HG02981 (cell line): ENCODE results near the gene BICC1.

Source experiments
- ATAC-seq: cut with Tn5 transposase; IDR thresholded peaks from one replicate; pipeline ENCODE4 v1.9.1; 2021; ENCODE audit warnings: mild to moderate bottlenecking, moderate library complexity; ENCODE audit not compliant: unreplicated experiment

BICC1 gene

GRCh38 chr10:58698777-58699356, 186.2 kb downstream of the BICC1 start:
- ATAC-seq = no peak

- no peak for ATAC-seq
Measured at GRCh38 chr10:58700591-58700990, 187.9 kb downstream of the BICC1 start.

GRCh38 chr10:58701405-58702135, 188.9 kb downstream of the BICC1 start:
- ATAC-seq = no peak

- no peak for ATAC-seq
Measured at GRCh38 chr10:58704226-58704625, 191.6 kb downstream of the BICC1 start.

GRCh38 chr10:58704671-58705141, 192.0 kb downstream of the BICC1 start:
- ATAC-seq = no peak

GRCh38 chr10:58706836-58707235, 194.2 kb downstream of the BICC1 start:
- ATAC-seq = no peak

- ATAC-seq = no peak
Measured at GRCh38 chr10:58712141-58712540, 199.5 kb downstream of the BICC1 start.

- ATAC-seq = no peak
Measured at GRCh38 chr10:58712982-58713381, 200.3 kb downstream of the BICC1 start.

- no peak for ATAC-seq
Measured at GRCh38 chr10:58714409-58714808, 201.7 kb downstream of the BICC1 start.

GRCh38 chr10:58715061-58715460, 202.4 kb downstream of the BICC1 start:
- no peak for ATAC-seq

- ATAC-seq = no peak
Measured at GRCh38 chr10:58718596-58718995, 205.9 kb downstream of the BICC1 start.

- no peak for ATAC-seq
Measured at GRCh38 chr10:58721601-58722281, 209.1 kb downstream of the BICC1 start.

- ATAC-seq = no peak
Measured at GRCh38 chr10:58723186-58723585, 210.5 kb downstream of the BICC1 start.

- ATAC-seq = no peak
Measured at GRCh38 chr10:58723966-58724365, 211.3 kb downstream of the BICC1 start.

- no peak for ATAC-seq
Measured at GRCh38 chr10:58724781-58725180, 212.1 kb downstream of the BICC1 start.

GRCh38 chr10:58725901-58726300, 213.2 kb downstream of the BICC1 start:
- no peak for ATAC-seq

- ATAC-seq = no peak
Measured at GRCh38 chr10:58727633-58728032, 215.0 kb downstream of the BICC1 start.

GRCh38 chr10:58731276-58731675, 218.6 kb downstream of the BICC1 start:
- ATAC-seq = no peak

GRCh38 chr10:58733436-58733835, 220.8 kb downstream of the BICC1 start:
- ATAC-seq = no peak

GRCh38 chr10:58734116-58734515, 221.4 kb downstream of the BICC1 start:
- no peak for ATAC-seq

GRCh38 chr10:58734664-58735063, 222.0 kb downstream of the BICC1 start:
- no peak for ATAC-seq

GRCh38 chr10:58735087-58735486, 222.4 kb downstream of the BICC1 start:
- no peak for ATAC-seq
